GM12873 (cell line): ENCODE data around the gene SLC26A9.

Source experiments
- TF ChIP-seq, protein P1 (sequence below): IDR thresholded peaks from 2 replicates; pipeline ENCODE4 v1.5.1; 2012; ENCODE audit warnings: low read depth, mild to moderate bottlenecking, moderate library complexity, low read length, control low read depth; ENCODE audit not compliant: insufficient read depth; ENCODE audit errors: missing control alignments

SLC26A9 gene

DNA sequence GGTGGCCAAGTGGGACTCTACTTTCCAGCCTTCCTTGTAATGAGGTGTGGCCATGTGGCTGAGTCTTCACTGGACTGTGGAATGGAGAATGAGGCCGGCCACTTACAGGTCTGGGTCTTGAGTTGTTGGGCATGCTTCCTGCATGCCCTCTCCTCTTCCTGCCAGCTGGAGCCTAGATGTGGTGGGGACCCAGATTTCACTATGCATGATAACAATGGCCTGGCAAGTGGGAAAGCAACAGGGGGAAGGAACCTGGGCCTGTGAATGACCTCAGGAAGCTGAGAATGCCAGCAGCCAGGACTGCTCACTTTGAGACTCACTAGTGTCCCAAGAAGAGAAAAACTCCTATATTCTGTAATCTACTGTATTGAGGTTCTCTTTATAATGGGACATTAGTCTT lies 8.5 kb upstream of the SLC26A9 start:
- TF ChIP-seq, protein P1, sequence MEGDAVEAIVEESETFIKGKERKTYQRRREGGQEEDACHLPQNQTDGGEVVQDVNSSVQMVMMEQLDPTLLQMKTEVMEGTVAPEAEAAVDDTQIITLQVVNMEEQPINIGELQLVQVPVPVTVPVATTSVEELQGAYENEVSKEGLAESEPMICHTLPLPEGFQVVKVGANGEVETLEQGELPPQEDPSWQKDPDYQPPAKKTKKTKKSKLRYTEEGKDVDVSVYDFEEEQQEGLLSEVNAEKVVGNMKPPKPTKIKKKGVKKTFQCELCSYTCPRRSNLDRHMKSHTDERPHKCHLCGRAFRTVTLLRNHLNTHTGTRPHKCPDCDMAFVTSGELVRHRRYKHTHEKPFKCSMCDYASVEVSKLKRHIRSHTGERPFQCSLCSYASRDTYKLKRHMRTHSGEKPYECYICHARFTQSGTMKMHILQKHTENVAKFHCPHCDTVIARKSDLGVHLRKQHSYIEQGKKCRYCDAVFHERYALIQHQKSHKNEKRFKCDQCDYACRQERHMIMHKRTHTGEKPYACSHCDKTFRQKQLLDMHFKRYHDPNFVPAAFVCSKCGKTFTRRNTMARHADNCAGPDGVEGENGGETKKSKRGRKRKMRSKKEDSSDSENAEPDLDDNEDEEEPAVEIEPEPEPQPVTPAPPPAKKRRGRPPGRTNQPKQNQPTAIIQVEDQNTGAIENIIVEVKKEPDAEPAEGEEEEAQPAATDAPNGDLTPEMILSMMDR, result no peak

DNA sequence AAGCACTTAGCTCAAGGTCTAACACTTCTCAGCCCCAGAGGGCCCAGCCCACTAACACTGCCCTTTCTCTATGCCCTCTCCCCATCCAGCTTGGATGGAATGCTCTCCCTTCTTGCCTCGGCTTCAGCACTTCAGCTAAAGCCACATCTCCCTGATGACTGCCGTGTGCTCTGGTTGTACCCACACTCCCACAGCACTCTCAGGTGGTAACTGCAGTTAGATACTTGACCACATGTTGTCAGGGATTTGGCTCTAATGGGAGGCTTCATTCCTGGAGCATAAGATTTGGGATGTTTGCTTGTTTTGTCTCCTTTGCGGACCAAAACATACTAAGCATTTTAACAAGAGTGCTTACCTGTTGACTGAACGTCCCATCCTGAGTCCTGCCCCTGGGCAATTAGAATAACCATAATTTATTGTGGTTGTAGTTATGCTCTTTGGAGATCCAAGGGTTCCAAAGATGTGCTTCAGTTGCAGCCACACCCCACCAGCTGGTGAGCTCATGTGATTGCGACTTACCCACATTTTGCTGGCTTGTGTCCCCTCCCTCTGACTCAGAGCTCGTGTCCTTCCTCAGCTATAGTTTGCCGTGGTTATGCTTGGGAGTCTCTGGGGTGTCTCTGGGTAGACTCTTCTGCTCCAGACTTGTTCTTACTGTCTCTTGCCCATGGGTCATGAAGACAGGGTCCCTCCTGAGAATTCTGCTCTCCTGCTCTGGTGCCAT lies 7.7 kb upstream of the SLC26A9 start:
- TF ChIP-seq, protein P1, result no peak

DNA sequence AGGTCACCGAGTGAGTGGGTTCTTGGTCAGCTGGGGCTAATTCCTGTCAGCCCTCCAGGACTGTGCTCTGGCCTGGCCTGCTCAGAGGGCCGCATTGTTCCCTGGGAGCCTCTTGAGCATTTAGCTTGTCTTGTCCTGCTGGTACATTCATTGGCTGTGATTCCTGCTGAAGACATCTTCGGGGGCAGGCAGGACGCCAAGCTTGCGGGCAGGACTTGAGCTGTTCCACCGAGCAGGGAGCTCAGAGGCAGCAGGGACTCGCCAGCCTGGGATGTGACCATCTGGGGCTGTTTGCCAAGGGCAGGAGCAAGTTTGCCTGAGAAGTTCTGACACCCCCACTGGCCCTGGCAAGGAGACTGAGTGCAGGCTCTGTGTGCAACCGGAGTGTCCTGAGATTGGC lies 7.0 kb upstream of the SLC26A9 start:
- TF ChIP-seq, protein P1, result no peak

DNA sequence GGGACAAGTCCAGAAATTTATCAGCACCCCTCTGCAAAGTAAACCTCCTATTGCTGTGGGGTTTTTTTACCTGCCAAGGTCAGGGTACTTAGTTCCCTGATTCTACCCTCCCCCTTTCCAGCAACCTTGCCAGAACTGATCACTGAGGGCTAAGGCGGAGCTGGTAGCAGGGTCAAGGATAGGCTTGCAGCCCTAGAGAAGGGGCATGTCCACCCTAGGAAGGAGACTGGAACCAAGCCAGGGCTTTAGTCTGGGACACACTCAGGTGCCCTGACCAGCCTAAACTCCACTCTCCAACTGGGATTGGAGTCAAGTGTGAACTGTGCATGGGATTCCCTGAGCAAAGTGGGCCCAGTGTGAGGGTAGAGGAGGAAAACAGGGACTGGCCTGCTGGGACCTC lies 6.5 kb upstream of the SLC26A9 start:
- TF ChIP-seq, protein P1, result no peak

DNA sequence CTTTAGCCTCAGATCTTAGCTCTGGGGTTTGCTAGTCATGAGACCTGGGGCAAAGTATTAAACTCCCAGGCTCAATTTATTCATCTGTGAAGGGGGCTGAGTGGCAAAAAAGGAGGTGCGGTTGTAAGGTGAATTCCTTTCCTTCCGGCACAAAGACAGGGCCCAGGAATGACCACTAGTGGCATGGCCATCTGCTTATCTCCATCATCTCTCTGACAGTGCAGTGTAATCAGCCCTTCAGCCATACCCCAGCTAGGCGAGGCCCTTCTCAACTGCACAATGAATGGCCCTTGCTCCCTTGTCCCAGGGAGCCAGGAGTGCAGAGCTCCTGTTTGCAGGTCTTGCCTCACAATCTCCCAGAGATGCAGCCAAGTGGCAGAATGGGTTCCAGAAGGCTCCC lies 5.6 kb upstream of the SLC26A9 start:
- TF ChIP-seq, protein P1, result no peak

DNA sequence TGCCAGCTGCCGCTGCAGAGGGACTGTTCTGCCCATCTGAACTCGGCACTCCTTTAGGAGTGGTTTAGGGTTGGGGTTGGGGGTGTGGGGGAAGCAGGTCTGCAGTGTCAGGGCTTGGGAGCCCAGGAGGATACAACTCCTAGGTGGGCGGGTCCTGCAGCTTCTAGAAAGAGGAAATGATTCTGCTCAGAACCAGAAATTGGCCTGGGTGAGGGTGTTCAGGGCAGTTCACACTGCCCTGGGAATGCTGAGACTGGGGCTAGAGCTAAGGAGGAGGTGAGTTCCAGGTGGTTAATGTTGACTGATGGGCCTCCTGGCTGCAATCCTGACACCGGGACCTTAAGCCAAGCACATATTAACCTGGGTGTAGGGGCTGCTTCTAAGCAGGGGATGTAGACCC lies 4.8 kb upstream of the SLC26A9 start:
- TF ChIP-seq, protein P1, result no peak

DNA sequence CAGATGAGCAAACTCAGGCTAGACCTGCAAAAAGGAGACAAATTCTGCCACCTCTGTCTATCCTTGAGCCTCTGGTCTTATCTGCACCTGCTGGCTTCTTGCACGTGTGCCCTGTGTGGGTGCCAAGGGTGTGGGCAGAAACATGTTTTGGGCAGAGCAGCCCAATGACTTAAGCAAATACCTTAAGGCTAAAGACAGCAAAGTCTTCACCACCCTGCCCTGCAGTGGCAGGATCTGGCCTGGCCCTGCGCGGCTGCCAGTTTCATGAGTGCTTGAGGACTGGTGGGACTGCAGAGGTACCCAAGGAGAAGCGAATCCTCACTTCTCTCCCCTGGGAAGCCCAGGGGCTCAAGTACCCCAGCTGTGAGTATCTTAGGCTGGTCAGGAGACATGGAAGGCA lies 3.8 kb upstream of the SLC26A9 start:
- TF ChIP-seq, protein P1, result no peak
